ENCODE data around the gene KRT40. TPM values are rescaled to one million over a fixed set of nuclear protein-coding genes. Genes with fewer than 3 reads are reported as not detected.

Gene KRT40
- total RNA-seq, 4 donors from 2014 or later = 12.3 TPM; not detected in 3

GRCh38 chr17:40967582-40967981 is 16.5 kb downstream of the KRT40 start:
- intact Hi-C loops (cut with DNase I; ENCODE audit: low total_unique reads) = no loop called here
- WGBS, 2 donors = 81 to 83% methylated on average over 1 of the region's 1 CpG
- TF ChIP-seq CTCF (IDR thresholded peaks at IDR 0.05) (no peak), POLR2A (IDR thresholded peaks at IDR 0.05) (no peak)
- no peak for DNase-seq (ENCODE audit: low spot score in 2 of 2)
- H3K4me3 ChIP-seq (ENCODE audit: low read depth, poor library complexity, severe bottlenecking) = no peak overlapping the region

GRCh38 chr17:40966848-40967247 is 17.3 kb downstream of the KRT40 start, which contains the start of gene KRT39:
KRT39 (minus strand) TSS chr17:40966948; CDS start chr17:40966856, 92 bp downstream.
- H3K4me3 ChIP-seq (ENCODE audit: low read depth, poor library complexity, severe bottlenecking) = no peak within 1 kb of the TSS
- no peak for TF ChIP-seq CTCF (IDR thresholded peaks at IDR 0.05)
- no peak for TF ChIP-seq POLR2A (IDR thresholded peaks at IDR 0.05)
- no peak for DNase-seq (ENCODE audit: low spot score in 2 of 2)
- intact Hi-C loops (cut with DNase I; ENCODE audit: low total_unique reads) = no loop called here
- 63 to 75% methylated on average over 1 of the region's 1 CpG for WGBS, 2 donors

- intact Hi-C loops (cut with DNase I; ENCODE audit: low total_unique reads) = no loop called here
- WGBS, 2 donors = 17 to 19% methylated on average over 1 of the region's 1 CpG
- no peak for DNase-seq (ENCODE audit: low spot score in 2 of 2)
- H3K4me3 ChIP-seq (ENCODE audit: low read depth, poor library complexity, severe bottlenecking) = no peak overlapping the region
- TF ChIP-seq CTCF (IDR thresholded peaks at IDR 0.05) (no peak), POLR2A (IDR thresholded peaks at IDR 0.05) (no peak)
Observed at GRCh38 chr17:40963838-40964237, 20.3 kb downstream of the KRT40 start.

GRCh38 chr17:40962059-40962561 is 22.0 kb downstream of the KRT40 start:
- intact Hi-C loops (cut with DNase I; ENCODE audit: low total_unique reads) = no loop called here
- WGBS, 2 donors = 86 to 91% methylated on average over 4 of the region's 4 CpGs
- H3K4me3 ChIP-seq (ENCODE audit: low read depth, poor library complexity, severe bottlenecking) = no peak overlapping the region
- DNase-seq (ENCODE audit: low spot score in 2 of 2) = no peak
- TF ChIP-seq POLR2A (IDR thresholded peaks at IDR 0.05) (no peak), CTCF (IDR thresholded peaks at IDR 0.05) (no peak)

- DNase-seq (ENCODE audit: low spot score in 2 of 2) = no peak
- intact Hi-C loops (cut with DNase I; ENCODE audit: low total_unique reads) = no loop called here
- TF ChIP-seq POLR2A (IDR thresholded peaks at IDR 0.05) (no peak), CTCF (IDR thresholded peaks at IDR 0.05) (no peak)
- H3K4me3 ChIP-seq (ENCODE audit: low read depth, poor library complexity, severe bottlenecking) = no peak overlapping the region
- WGBS, 2 donors = 74 to 80% methylated on average over 1 of the region's 1 CpG
Observed at GRCh38 chr17:40961591-40961990, 22.5 kb downstream of the KRT40 start.

- H3K4me3 ChIP-seq (ENCODE audit: low read depth, poor library complexity, severe bottlenecking) = no peak overlapping the region
- intact Hi-C loops (cut with DNase I; ENCODE audit: low total_unique reads) = no loop called here
- 90 to 93% methylated on average over 10 of the region's 10 CpGs for WGBS, 2 donors
- no peak for DNase-seq (ENCODE audit: low spot score in 2 of 2)
- TF ChIP-seq POLR2A (IDR thresholded peaks at IDR 0.05) (no peak), CTCF (IDR thresholded peaks at IDR 0.05) (no peak)
Observed at GRCh38 chr17:40960144-40960543, 24.0 kb downstream of the KRT40 start.
